WTC11 (cell line): Measurements from ENCODE around the gene TNN. TPM values are rescaled to one million over a fixed set of nuclear protein-coding genes. Genes with fewer than 3 reads are reported as not detected.

Experiments
- ATAC-seq: fragments of 200-7000 bp; cut with Tn5 transposase; 2 replicates; pipeline ENCODE4 v1.10.0; 2021; ENCODE audit warnings: mild to moderate bottlenecking, moderate library complexity
- CTCF ChIA-PET: fragments of 300-600 bp; sonication (Branson Sonifier 250); formaldehyde crosslinking; loops from one replicate; lab custom pipeline; 2021; ENCODE audit warnings: antibody characterized with exemption; lab: Charles Lee
- POLR2A ChIA-PET: fragments of 350-600 bp; sonication (Branson Sonifier 250); formaldehyde crosslinking; loops from one replicate; lab custom pipeline; 2021; ENCODE audit warnings: antibody characterized with exemption; lab: Charles Lee
- DNase-seq: peaks from one replicate; pipeline ENCODE4 v3.0.0; 2021; ENCODE audit warnings: low spot score
- H3K27ac Mint-ChIP-seq: 2 replicates; pipeline ENCODE4 v1.8.0; 2021; ENCODE audit warnings: mixed read lengths
- H3K27me3 Mint-ChIP-seq: 2 replicates; pipeline ENCODE4 v1.8.0; 2021; ENCODE audit warnings: low read depth, mild to moderate bottlenecking, moderate library complexity, mixed read lengths
- H3K36me3 Mint-ChIP-seq: 2 replicates; pipeline ENCODE4 v1.8.0; 2021; ENCODE audit warnings: mixed read lengths
- H3K4me1 Mint-ChIP-seq: 2 replicates; pipeline ENCODE4 v1.8.0; 2022; ENCODE audit warnings: mixed read lengths
- H3K4me3 Mint-ChIP-seq: 2 replicates; pipeline ENCODE4 v1.8.0; 2021; ENCODE audit warnings: mild to moderate bottlenecking, moderate library complexity, mixed read lengths
- H3K9me3 Mint-ChIP-seq: 2 replicates; pipeline ENCODE4 v1.8.0; 2021; ENCODE audit warnings: mixed read lengths
- CBFB ChIP-seq: sonication (generic); formaldehyde crosslinking; IDR thresholded peaks from 2 replicates; pipeline ENCODE4 v1.8.1; 2022; ENCODE audit warnings: mild to moderate bottlenecking, low read depth, missing genetic modification reagents
- CREB1 ChIP-seq: sonication (generic); formaldehyde crosslinking; IDR thresholded peaks from 2 replicates; pipeline ENCODE4 v1.8.0; 2023; ENCODE audit warnings: mild to moderate bottlenecking, missing genetic modification reagents
- E2F1 ChIP-seq: sonication (generic); formaldehyde crosslinking; IDR thresholded peaks from 2 replicates; pipeline ENCODE4 v1.8.0; 2022; ENCODE audit warnings: mild to moderate bottlenecking, missing genetic modification reagents
- E2F5 ChIP-seq: sonication (generic); formaldehyde crosslinking; IDR thresholded peaks from 2 replicates; pipeline ENCODE4 v1.8.1; 2022; ENCODE audit warnings: mild to moderate bottlenecking, moderate library complexity, missing genetic modification reagents
- ERG ChIP-seq: fragments of 250-450 bp; sonication (Bioruptor Pico); IDR thresholded peaks from 2 replicates; pipeline ENCODE4 v1.8.0; 2021; ENCODE audit warnings: mild to moderate bottlenecking
- ESRRA ChIP-seq: sonication (generic); formaldehyde crosslinking; IDR thresholded peaks from 2 replicates; pipeline ENCODE4 v1.8.1; 2022; ENCODE audit warnings: mild to moderate bottlenecking, missing genetic modification reagents, borderline replicate concordance
- FOXJ3 ChIP-seq: sonication (generic); formaldehyde crosslinking; IDR thresholded peaks from 2 replicates; pipeline ENCODE4 v1.9.0; 2021; ENCODE audit warnings: missing genetic modification reagents, mild to moderate bottlenecking, borderline replicate concordance
- FOXK1 ChIP-seq: sonication (generic); formaldehyde crosslinking; IDR thresholded peaks from 2 replicates; pipeline ENCODE4 v1.8.0; 2022; ENCODE audit warnings: mild to moderate bottlenecking, moderate library complexity, missing genetic modification reagents
- GABPB1 ChIP-seq: sonication (generic); formaldehyde crosslinking; IDR thresholded peaks from 2 replicates; pipeline ENCODE4 v1.8.1; 2023; ENCODE audit warnings: mild to moderate bottlenecking, missing genetic modification reagents
- JAZF1 ChIP-seq: fragments of 250-450 bp; sonication (Bioruptor Pico); IDR thresholded peaks from 2 replicates; pipeline ENCODE4 v1.9.0; 2021; ENCODE audit warnings: moderate library complexity, mild to moderate bottlenecking, inconsistent platforms
- MLX ChIP-seq: sonication (generic); formaldehyde crosslinking; IDR thresholded peaks from 2 replicates; pipeline ENCODE4 v1.8.1; 2023; ENCODE audit warnings: mild to moderate bottlenecking, missing genetic modification reagents, moderate library complexity
- MYBL2 ChIP-seq: sonication (generic); formaldehyde crosslinking; IDR thresholded peaks from 2 replicates; pipeline ENCODE4 v1.8.1; 2023; ENCODE audit warnings: mild to moderate bottlenecking, moderate library complexity, missing genetic modification reagents
- NFATC4 ChIP-seq: fragments of 250-450 bp; sonication (Bioruptor Pico); IDR thresholded peaks from 2 replicates; pipeline ENCODE4 v1.9.0; 2021; ENCODE audit warnings: mild to moderate bottlenecking
- NR1H2 ChIP-seq: sonication (generic); formaldehyde crosslinking; IDR thresholded peaks from 2 replicates; pipeline ENCODE4 v1.9.0; 2021; ENCODE audit warnings: mild to moderate bottlenecking, moderate library complexity, missing genetic modification reagents
- SP1 ChIP-seq: sonication (generic); formaldehyde crosslinking; conservative IDR thresholded peaks from 2 replicates; pipeline ENCODE4 v1.8.1; 2022; ENCODE audit warnings: missing genetic modification reagents
- TCF7 ChIP-seq: sonication (generic); formaldehyde crosslinking; IDR thresholded peaks from 2 replicates; pipeline ENCODE4 v1.8.0; 2022; ENCODE audit warnings: mild to moderate bottlenecking, low read depth, missing genetic modification reagents, moderate library complexity
- ZBTB43 ChIP-seq: sonication (generic); formaldehyde crosslinking; IDR thresholded peaks from 2 replicates; pipeline ENCODE4 v1.8.1; 2023; ENCODE audit warnings: mild to moderate bottlenecking, missing genetic modification reagents
- ZNF263 ChIP-seq: sonication (generic); formaldehyde crosslinking; IDR thresholded peaks from 2 replicates; pipeline ENCODE4 v1.8.1; 2022; ENCODE audit warnings: low read depth, mild to moderate bottlenecking, moderate library complexity, missing genetic modification reagents
- ZNF532 ChIP-seq: fragments of 250-450 bp; sonication (Bioruptor Pico); IDR thresholded peaks from 2 replicates; pipeline ENCODE4 v1.9.0; 2021; ENCODE audit warnings: mild to moderate bottlenecking, borderline replicate concordance
- ZSCAN18 ChIP-seq: fragments of 250-450 bp; sonication (Bioruptor Pico); IDR thresholded peaks from 2 replicates; pipeline ENCODE4 v2.1.2; 2022; ENCODE audit warnings: mild to moderate bottlenecking, moderate library complexity
- total RNA-seq: library from RNA; stranded (reverse); gene quantifications from 3 replicates; pipeline ENCODE4 v1.2.3, GENCODE V29; 2021

TNN gene
- total RNA-seq, 1 experiment from 2014 or later, result 0.44 TPM

- POLR2A ChIA-PET, result no interaction called here
- Mint-ChIP-seq H3K36me3 (no peaks in the 10 kb centered on the region), H3K27me3 (no peaks in the 10 kb centered on the region), H3K4me1 (peaks cover 25% of the 10 kb centered on the region), H3K9me3 (no peaks in the 10 kb centered on the region), H3K27ac (no peak overlapping the region), H3K4me3 (no peak overlapping the region)
- CTCF ChIA-PET, result interaction anchor here (0.8 to 3.7 kb wide), 3 partner anchors 91 to 118 kb away, joined by 4 to 20 read pairs (median 17); no protein-coding TSS in a partner anchor
- DNase-seq (no peak), ATAC-seq (no peak)
- TF ChIP-seq MLX (CRISPR knock-in tag), result no peak
- TF ChIP-seq GABPB1 (CRISPR knock-in tag), result no peak
- TF ChIP-seq CBFB (CRISPR knock-in tag), result no peak
- TF ChIP-seq MYBL2 (CRISPR knock-in tag), result no peak
- no peak for TF ChIP-seq NR1H2
- TF ChIP-seq ESRRA (CRISPR knock-in tag), result no peak
- TF ChIP-seq NFATC4 (CRISPR knock-in tag), result no peak
- no peak for TF ChIP-seq CREB1
- no peak for TF ChIP-seq ERG (CRISPR knock-in tag)
- no peak for TF ChIP-seq TCF7 (CRISPR knock-in tag)
- no peak for TF ChIP-seq SP1
- no peak for TF ChIP-seq JAZF1 (CRISPR knock-in tag)
- TF ChIP-seq ZSCAN18 (CRISPR knock-in tag), result no peak
- TF ChIP-seq FOXK1 (CRISPR knock-in tag), result no peak
- no peak for TF ChIP-seq E2F1 (CRISPR knock-in tag)
- no peak for TF ChIP-seq FOXJ3 (CRISPR knock-in tag)
- TF ChIP-seq ZNF532 (CRISPR knock-in tag), result no peak
- TF ChIP-seq ZNF263, result no peak
- TF ChIP-seq ZBTB43, result no peak
- TF ChIP-seq E2F5 (CRISPR knock-in tag), result no peak
Observed at GRCh38 chr1:175033953-175034352, 33.7 kb upstream of the TNN start.
